Activated CD8-positive, alpha-beta memory T cell treated with anti-CD3 and anti-CD28 coated beads, Interleukin-2, amount 50 U/mL, for 4 hours (primary cell): ENCODE data around the gene CSRP1.
"Not testable (repeated sequence)": the region's sequence is repeated elsewhere in the genome, so short reads cannot be mapped to it uniquely, and the experiment has no call there.

ENCODE experiments used
- DNase-seq: peaks from one replicate; pipeline ENCODE4 v3.0.0-alpha.2; 2020

Gene CSRP1

DNA sequence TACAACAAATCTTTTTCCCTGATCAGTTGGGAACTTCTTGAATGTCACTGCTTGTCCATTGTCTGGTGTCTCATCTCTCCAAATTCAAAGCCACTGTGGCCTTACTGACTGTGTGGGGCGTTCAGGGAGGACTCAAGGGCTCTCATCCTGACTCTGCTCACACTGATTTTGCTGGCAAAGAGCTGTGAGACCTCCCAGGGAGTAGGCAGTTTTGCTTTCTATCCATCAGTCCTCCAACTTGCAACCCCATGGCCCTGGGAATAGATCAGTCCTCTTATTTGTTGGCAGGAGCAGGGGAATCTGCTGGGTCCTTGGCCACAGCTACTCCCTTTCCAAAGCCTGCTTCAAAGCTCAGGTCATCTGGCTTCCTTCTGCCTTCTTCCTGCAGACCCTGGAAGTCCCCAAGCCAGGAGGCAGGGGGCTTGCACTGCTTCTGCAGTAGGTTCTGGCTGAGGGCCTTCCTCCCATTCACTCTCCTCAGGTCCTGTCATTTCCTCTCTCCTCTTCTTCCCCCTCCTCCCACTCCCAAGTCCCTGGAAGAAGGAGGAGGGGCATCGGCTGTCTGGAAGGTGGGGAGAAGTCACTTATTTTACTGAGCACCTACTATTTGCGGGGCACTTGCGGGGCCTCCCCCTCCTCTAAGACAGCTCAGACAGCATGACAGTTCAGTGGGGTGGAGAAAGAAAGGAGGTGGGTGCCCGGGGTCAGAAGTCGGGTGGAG lies 31.1 kb upstream of the CSRP1 start:
- DNase-seq, result no peak

DNA sequence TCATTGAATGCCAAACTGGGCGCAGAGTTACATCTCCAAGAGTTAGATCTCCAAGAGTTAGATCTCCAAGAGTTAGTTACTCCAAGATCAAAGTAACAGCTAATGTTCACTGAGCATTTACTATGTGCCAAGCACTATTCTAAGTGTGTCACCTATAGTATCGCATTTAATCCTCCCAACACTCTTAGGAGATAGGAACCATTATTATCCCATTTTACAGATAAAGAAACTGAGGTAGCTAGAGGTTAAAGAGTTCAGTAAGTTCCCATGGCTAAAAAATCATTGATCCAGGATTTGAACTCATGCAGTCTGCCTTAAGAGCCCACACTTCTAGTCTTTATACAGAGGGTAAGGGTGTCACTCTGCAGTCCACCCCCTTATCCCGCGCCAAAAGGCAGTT lies 30.5 kb upstream of the CSRP1 start:
- DNase-seq, result no peak

DNA sequence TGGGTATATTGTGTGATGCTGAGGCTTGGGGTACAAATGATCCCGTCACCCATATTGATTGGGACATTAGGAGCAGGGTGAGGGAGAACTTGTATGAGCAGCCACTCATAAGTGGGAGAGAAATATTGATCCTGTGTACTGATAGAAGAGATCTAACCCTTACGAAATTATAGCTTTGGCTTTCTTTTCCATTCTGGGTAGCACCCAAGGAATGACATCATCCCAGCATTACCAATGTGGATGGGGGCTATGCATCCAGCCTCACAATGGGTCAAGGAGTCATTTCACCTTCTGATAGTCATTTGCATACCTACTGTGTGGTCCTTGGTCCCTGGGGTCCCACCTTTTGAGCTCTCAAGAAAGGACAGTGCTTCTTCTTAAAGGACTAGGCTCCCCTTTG lies 30.1 kb upstream of the CSRP1 start:
- DNase-seq, result no peak

DNA sequence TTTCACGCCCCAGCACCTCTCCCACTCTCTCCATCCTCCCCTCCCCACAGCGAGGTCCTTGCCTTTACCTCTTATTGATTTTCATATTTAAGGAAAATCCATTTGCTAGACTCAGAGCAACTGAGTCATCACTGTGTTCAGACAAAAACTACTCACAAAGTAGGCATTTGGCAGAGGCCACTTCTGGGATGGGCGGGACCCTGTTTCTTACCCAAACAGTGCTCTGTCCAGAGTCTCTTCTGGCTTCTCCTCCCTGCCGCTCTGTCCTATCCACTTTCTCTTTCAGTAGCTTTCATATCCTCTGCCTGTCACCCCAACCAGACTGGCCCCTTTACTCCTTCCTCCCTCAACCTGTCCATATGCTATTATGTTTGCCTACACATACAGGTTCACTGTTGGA lies 29.6 kb upstream of the CSRP1 start:
- DNase-seq, result no peak

DNA sequence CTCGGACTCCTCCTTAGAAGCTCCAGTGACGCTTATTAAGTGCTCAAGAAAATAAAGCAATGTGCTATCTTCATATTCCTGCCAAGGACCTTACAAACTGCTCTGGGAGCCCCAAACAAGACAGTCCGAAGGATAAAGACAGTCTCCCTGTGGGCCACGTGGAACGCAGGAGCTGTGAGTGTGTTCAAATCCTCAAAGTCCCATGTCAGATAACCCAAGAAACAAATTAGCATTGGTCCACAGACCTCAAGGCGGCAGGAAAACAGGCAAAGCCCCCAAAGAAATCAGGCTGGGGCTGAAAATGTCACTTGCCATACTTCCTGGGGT lies 29.0 kb upstream of the CSRP1 start:
- DNase-seq, result no peak

DNA sequence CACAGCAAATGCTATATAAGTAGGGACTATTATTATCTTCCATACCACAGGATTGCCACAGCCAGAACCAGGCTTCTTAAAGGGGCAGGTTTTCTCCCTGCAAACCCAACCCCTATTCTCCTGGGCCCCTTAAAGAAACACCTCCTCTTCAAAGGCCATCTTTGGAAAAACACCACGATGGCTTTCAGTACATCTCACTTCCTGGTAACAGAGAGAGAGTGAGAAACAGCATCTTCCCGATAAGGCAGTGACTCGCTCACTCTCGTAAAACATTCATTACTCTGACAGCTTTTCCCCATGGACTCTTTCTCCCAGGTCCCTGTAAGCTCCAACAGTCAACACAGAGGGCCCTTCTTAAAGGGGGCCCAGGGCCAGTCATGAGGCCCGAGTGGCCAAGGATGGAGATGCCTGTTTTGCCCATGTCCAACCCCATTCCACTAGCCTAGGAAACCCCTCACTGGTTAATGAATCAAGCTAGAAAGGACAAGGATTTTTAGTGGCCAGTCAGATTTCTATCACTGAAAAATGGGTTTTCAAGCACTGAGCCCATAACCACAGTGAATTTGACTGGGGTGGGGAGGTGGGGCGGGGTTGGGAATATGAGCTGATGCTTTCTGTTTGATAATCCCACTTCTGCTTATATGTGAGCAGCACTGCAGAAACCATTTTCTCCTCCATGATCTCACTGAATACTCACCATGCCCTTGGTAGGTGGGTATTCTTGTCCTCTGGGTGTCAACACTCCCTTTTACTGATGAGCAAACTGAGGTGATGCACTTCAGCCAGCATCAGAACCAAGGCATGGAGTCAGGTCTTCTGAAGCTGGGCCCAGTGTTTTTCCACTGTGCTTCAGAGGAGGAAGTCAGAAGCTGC lies 28.4 kb upstream of the CSRP1 start:
- DNase-seq, result no peak

DNA sequence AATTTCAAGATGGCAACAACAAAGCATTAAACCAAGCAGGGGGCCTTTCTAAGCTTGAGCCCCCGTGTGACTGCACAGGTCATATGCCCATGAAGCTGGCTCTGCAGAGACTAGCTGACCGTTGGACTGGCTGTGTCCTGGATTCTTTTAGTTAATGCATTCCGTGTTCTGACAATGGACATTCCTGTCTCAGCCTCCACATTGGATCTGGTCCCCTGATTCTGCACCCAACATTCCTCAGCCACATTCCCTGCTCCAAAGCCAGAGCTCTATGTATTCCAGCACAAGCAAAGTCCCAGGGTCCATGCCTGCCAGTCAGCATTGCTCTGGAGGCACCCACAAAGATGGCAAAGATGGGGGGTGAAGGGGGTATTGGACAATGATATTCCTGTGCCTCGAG lies 26.9 kb upstream of the CSRP1 start:
- DNase-seq, result no peak

DNA sequence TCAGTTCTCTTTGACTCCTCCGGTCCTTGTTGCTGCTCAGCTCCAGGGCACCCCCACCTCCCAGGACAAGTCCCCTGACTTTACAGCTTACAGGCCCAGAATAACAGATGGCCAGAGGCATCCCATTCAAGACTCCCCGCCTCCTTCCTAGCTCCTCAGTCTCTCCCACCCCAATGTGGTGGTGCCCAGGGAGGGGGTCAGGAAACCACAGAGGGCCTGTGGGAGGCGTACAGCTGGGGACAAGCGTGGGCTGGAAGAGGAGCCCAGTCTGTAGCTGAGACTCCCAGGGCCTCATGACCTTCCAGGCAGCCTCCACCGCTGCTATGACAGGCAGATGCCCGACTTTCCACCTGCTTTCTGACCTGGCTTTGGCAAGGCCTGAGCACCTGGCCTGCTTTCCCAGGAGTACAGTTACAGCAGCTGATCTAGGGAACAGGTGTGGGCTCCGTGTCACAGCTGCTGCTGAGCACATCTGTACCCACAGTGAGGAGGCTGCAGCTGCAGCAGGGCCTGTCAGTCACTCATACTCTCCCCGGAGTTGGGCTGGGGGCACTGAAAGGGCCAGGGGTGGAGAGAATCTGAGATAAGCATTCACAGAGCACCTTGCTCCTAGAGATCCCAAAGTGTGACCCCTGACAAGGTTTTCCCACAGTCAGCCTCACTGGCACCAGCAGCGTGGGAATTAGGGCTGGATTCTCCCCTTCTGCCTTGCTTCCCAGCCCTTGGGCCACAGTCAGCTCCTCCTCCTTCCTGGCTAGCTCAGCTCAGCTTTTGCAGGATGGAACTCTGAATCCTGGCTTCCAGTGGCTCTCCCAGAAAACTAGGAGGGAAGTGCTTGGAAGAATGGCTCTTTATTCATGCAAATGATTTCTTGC lies 24.9 kb upstream of the CSRP1 start:
- DNase-seq, result no peak

DNA sequence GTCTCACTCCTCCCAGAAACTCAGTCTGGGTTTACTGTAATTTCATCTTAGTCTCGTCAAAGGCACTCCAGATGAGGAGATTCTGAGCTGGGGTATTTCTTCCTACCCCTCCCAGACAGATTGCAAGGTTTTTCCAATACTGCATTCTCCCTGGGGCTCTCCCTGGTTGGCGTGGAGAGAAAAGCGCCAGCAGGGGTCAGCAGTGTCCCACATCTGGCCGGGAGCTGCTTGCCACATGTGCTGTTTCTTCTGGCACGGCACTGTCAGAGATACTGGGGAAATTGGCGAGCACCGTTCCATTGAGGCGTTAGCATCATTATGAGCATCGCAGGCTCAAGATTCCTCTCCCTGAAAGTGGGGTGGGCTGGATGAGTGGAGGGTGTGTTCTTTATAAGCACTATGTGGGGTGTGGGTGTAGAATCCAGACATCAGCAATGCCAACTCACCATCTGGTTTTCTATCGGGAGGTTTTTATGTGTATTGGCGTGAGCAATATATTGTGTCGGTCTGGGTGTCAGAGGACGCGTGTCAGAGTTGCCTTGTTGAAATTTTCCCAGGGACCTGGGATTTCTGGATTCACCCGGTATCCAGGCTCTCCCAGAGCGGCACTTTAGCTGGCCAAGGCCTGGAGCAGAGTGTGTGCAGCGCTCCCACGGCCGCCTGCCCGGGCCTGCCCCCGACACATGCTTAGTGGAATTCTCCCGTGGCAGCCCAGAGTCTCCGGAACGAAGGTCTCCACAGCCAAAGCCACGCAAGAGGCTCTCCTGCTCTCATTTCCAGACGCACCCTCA lies 24.0 kb upstream of the CSRP1 start:
- DNase-seq, result peak; percentile 24

DNA sequence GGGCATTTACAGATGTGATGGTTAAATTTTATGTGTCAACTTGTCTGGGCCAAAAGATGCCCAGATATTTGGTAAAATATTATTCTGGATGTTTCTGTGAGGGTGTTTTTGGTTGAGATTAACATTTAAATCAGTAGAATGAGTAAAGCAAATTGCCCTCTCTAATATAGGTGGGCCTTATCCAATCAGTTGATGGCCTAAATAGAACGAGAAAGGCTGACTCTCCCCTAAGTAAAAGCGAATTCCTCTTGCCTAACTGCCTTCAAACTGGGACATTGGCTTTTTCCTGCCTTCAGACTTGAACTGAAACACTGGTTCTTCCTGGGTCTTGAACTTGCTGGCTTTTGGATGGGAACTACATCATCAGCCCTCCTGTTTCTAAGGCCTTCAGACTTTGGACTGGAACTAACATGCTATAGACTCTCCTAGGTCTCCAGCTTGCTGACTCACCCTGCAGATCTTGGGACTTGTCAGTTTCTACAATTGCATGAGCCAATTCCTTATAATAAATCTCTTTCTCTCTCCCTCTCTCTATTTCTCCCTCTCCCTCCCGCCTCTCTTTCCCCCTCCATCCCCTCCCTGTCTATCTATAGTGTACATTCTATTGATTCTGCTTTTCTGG lies 21.8 kb upstream of the CSRP1 start:
- DNase-seq, result no peak

DNA sequence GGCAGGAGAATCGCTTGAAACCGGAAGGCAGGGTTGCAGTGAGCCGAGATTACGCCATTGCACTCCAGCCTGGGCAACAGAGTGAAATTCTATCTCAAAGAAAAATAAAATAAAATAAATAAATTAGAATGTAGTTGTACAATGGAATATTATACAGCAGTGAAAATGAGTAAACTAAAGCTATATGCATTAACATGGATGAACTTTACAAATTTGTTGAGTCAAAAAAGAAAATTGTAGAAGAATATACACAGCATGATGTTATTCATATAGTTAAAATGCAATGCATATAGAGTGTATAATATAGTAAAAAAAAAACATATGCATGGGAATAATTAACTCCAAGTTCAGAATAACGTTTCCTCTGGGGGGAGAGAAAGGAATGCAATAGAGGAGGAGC lies 21.0 kb upstream of the CSRP1 start:
- no peak for DNase-seq

DNA sequence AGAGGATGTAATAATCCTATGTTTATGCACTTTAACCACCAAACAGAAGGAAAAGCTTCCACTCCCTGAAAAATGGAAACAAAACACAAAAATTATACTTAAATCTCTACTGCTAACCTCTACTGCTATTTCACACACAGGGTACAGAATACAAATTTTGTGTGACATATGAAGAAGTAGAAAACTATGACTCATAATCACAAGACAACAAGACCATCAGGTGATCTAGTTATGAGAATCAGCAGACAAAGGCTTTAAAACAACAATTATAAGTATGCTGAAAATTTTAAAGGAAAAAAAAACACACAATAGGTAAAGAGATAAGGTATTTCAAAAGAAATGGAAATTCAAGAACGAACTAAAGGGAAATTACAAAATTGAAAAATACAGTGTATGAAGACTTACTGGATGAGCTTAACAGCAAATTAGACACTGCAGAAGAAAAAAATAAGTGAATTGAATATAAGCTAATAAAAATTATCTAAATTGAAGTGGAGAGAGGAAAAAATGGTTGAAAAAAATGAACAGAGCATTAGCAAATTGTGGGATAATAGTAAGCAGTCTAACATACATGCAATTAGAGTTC lies 18.4 kb upstream of the CSRP1 start:
- no peak for DNase-seq

DNA sequence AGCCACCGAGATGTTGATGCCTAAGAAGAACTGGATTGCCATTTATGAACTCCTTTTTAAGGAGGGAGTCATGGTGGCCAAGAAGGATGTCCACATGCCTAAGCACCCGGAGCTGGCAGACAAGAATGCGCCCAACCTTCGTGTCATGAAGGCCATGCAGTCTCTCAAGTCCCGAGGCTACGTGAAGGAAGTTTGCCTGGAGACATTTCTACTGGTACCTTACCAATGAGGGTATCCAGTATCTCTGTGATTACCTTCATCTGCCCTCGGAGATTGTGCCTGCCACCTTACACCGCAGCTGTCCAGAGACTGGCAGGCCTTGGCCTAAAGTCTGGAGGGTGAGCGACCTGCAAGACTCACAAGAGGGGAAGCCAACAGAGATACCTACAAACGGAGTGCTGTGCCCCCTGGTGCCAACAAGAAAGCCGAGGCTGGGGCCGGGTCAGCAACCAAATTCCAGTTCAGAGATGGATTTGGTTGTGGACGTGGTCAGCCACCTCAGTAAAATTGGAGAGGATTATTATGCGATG lies 13.2 kb upstream of the CSRP1 start:
- DNase-seq, result not testable (repeated sequence)

DNA sequence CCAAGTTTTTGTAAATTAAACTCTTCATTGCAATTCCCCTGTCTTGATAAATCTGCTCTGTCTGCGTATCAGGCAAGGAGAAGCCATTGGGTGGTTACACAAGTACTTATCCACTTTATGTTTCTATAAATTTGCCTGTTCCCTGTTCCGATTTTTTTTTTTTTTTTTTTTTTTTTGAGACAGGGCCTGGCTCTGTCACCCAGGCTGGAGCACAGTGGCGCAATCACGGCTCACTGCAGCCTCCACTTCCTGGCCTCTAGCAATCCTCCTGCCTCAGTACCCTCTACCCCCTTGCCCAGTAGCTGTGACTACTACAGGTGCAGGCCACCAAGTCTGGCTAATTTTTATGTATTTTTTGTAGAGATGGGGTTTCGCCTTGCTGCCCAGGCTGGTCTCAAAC lies 11.1 kb upstream of the CSRP1 start:
- no peak for DNase-seq

DNA sequence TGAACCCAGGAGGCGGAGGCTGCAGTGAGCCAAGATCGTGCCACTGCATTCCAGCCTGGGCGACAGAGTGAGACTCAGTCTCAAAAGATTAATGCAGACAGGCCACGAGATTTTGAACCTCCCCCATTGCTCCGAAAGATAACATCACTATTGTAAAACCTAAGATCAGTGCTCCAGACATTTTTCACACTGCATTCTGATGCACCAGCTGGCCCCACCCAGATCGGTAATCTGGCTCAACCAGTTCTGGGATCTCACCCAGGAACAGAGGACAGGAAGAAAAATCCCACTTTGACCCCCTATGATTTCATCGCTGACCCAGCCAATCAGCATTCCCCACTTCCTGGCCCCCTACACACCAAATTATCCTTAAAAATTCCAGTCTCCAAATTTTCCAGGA lies 10.7 kb upstream of the CSRP1 start:
- no peak for DNase-seq

DNA sequence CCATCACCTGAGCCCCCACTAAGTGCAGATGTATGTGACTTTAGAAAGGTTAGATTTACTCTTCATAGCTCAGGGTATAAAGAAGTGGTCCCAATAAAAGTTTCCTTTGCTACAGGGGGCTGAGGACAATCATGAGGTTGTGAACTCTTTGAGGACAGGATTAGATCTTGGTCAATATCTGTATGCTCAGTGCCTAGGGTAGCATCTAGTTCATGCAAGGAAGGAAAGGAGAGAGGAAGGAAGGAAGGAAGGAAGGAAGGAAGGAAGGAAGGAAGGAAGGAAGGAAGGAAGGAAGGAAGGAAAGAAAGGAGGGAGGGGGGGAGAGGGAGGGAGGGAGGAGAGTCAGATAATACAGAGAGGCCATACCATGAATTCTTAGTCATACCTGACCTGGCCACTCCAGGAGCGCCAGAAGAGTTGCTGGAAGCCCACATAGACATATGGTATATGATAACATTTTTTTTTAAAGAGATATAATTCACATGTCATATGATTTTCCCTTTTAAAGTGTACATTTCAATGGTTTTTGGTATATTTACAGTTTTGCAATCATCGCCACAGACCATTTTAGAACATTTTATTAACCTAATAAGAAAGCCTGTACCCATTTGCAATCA lies 9.7 kb upstream of the CSRP1 start:
- DNase-seq, result no peak

DNA sequence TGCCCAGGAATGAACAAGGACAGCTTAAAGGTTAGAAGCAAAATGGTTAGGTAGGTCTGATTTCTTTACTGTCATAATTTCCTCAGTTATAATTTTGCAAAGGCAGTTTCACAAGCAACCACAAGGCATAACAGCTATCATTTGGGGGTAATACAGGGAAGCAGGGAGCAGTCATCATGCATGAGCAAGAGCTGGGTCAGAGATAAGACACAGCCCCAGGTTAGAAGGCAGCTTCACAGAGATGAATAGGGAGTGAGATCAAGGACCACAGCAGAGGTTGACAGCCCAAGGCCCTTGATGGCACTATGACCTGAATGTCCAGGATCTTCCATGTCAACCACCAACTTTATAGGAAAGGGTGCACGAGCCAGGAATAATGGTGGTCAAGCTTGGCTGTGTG lies 9.0 kb upstream of the CSRP1 start:
- no peak for DNase-seq

DNA sequence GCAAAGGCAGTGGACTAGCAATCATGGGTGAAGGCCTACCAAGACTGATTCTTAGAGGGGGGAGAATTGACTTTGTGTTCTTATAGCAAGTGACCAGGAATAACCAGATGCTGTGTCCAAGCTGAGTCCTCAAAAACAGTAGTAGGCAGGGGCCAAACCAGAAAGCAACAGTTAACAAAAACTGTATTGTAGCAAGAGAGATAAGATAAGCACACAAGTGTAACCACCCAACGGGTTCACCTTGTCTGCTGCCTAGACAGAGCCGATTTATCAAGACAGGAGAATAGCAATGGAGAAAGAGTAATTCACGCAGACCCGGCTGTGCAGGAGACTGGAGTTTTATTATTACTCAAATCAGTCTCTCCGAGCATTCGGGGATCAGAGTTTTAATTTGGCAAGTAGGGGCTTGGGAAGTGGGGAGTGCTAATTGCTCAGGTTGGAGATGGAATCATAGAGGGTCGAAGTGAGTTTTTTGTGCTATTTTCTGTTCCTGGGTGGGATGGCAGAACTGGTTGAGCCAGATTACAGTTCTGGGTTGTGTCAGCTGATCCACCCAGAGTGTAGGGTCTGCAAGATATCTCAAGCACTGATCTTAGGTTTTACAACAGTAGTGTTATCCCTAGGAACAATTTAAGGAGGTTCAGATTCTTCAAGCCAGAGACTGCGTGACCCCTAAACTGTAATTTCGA lies 8.3 kb upstream of the CSRP1 start:
- no peak for DNase-seq

DNA sequence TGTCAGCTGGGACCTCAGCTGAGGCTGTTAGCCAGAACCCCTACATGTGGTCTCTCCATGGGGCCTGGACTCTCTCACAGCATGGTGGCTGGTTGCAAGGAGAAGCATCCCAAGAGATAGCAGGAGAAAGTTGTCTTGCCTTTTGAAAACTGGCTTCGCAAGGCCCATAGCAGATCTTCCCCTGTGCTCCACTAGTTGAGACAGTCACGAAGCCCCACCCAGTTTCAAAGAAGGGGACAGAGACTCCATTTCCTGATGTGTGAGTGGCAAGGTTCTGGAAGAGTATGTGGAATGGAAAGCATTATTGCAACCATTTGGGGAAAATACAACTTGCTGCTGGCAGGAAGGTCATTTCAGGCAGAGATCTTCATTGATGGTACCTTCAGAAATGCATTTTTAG lies 7.5 kb upstream of the CSRP1 start:
- DNase-seq, result no peak

DNA sequence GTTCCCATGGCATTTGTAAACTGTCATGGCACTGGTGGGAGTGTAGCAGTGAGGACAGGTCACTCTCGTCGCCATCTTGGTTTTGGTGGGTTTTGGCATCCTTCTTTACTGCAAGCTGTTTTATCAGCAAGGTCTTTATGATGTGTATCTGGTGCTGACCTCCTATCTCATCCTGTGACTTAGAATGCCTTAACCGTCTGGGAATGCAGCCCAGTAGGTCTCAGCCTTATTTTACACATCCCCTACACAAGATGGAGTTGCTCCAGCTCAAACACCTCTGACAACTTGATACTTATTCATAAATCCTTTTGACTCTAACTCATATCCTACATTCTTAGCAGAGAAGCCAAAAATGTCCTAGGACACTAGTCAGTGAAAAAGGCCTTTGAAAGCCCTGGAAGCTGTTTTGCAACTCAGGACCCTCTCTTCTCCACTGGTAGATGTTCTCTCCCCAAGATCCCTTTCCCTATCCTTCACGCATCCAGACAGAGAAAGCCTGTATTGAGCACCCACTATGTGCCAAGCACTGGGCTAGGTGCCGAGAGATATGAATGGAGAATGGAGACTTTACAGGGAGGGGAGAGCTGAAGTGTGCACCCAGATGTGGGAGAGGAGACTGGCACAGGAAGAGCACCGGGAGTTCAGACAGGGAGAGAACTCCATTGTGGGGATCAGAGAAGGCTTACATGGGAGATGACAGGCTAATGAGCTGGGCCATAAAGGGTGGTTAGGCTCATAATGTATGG lies 6.7 kb upstream of the CSRP1 start:
- DNase-seq, result no peak
